Measurements from ENCODE around the gene PPFIA2. TPM values are rescaled to one million over a fixed set of nuclear protein-coding genes. Genes with fewer than 3 reads are reported as not detected.
"Not testable (repeated sequence)": the region's sequence is repeated elsewhere in the genome, so short reads cannot be mapped to it uniquely, and the experiment has no call there.

Gene PPFIA2
- total RNA-seq, 1 donor from 2014 or later: 5.7 TPM

DNA sequence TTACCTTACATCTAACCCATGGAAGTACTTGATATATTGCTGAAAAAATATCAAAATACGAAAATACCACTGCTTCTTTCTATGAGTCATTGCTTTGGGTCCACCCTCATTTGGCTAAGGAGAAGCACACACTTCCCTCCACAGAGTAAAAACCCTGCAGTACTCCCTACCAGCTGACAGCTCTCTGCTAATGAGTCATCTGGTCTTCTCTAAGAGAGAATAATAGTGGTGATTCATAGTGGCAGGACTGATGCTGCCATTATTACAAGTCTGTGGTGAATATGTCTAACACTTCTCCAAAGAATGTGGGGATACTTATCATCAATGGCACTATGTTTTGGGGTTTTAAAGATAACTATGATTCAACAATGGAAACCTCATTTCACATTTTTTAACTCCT is 90.7 kb downstream of the PPFIA2 start:
- Mint-ChIP-seq H3K27me3 (no peaks in the 10 kb centered on the region), H3K9me3 (no peaks in the 10 kb centered on the region), H3K4me1 (ENCODE audit: unreplicated experiment) (no peaks in the 10 kb centered on the region), H3K4me3 (no peak overlapping the region), H3K36me3 (no peaks in the 10 kb centered on the region), H3K27ac (no peak overlapping the region)
- no peak for DNase-seq (ENCODE audit: extremely low spot score, unreplicated experiment)
- TF ChIP-seq, protein P1, sequence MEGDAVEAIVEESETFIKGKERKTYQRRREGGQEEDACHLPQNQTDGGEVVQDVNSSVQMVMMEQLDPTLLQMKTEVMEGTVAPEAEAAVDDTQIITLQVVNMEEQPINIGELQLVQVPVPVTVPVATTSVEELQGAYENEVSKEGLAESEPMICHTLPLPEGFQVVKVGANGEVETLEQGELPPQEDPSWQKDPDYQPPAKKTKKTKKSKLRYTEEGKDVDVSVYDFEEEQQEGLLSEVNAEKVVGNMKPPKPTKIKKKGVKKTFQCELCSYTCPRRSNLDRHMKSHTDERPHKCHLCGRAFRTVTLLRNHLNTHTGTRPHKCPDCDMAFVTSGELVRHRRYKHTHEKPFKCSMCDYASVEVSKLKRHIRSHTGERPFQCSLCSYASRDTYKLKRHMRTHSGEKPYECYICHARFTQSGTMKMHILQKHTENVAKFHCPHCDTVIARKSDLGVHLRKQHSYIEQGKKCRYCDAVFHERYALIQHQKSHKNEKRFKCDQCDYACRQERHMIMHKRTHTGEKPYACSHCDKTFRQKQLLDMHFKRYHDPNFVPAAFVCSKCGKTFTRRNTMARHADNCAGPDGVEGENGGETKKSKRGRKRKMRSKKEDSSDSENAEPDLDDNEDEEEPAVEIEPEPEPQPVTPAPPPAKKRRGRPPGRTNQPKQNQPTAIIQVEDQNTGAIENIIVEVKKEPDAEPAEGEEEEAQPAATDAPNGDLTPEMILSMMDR (conservative IDR thresholded peaks at IDR 0.05): no peak

DNA sequence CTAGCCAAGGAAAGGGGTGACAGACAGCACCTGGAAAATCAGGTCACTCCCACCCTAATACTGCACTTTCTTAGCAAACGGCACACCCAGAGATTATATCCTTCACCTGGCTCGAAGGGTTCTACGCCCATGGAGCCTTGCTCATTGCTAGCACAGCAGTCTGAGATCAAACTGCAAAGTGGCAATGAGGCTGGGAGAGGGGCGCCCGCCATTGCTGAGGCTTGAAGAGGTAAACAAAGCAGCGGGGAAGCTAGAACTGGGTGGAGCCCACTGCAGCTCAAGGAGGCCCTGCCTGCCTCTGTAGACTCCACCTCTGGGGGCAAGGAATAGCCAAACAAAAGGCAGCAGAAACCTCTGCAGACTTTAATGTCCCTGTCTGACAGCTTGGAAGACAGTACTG is 99.8 kb downstream of the PPFIA2 start:
- not testable (repeated sequence) for H3K4me1 Mint-ChIP-seq (ENCODE audit: unreplicated experiment); H3K4me3 Mint-ChIP-seq; H3K9me3 Mint-ChIP-seq; H3K27ac Mint-ChIP-seq; H3K27me3 Mint-ChIP-seq; DNase-seq (ENCODE audit: extremely low spot score, unreplicated experiment); H3K36me3 Mint-ChIP-seq

DNA sequence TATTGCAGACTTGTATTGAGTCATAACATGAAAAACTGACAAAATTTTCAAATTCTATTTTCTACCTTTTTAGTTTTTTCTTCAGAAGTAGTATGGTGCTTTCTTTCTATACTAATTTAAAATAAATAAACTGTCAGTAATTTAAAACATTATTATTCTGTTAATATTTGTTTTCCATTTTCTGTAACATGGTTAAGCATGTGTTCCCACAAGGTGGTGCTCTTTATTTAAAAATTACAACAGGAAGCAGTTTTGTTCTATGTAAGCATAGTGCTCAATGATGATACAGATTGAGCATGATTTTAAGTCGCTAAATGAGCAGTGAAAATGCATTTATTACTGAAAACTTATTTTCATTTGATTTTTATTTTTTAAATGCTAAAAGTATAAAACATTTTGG is 114.6 kb downstream of the PPFIA2 start:
- Mint-ChIP-seq H3K27ac (no peak overlapping the region), H3K4me1 (ENCODE audit: unreplicated experiment) (no peaks in the 10 kb centered on the region), H3K4me3 (no peak overlapping the region), H3K9me3 (no peaks in the 10 kb centered on the region), H3K27me3 (no peaks in the 10 kb centered on the region), H3K36me3 (no peaks in the 10 kb centered on the region)
- no peak for DNase-seq (ENCODE audit: extremely low spot score, unreplicated experiment)
- TF ChIP-seq, protein P1 (conservative IDR thresholded peaks at IDR 0.05): peak; percentile 84

DNA sequence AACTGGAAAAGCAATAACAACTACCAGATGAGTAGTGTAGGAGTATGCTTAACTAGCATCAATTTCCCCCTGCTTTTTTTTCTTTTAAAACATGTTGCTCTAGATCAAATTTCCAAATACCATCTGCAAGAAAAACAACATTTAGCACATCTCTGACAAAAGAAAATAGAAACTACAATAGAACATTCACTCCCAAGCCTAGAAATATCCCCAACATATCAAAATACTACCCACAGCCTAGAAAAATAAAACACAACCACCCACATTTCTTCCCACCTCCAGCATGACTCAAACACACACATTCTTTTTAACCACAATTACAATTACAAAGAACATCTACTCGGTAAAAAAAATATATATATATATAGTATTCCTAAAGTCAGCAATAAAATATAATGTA is 120.0 kb downstream of the PPFIA2 start:
- no peaks in the 10 kb centered on the region for H3K27me3 Mint-ChIP-seq
- no peaks in the 10 kb centered on the region for H3K4me1 Mint-ChIP-seq (ENCODE audit: unreplicated experiment)
- no peaks in the 10 kb centered on the region for H3K9me3 Mint-ChIP-seq
- TF ChIP-seq, protein P1 (conservative IDR thresholded peaks at IDR 0.05): no peak
- H3K36me3 Mint-ChIP-seq: no peaks in the 10 kb centered on the region
- no peak overlapping the region for H3K27ac Mint-ChIP-seq
- no peak for DNase-seq (ENCODE audit: extremely low spot score, unreplicated experiment)
- no peak overlapping the region for H3K4me3 Mint-ChIP-seq

DNA sequence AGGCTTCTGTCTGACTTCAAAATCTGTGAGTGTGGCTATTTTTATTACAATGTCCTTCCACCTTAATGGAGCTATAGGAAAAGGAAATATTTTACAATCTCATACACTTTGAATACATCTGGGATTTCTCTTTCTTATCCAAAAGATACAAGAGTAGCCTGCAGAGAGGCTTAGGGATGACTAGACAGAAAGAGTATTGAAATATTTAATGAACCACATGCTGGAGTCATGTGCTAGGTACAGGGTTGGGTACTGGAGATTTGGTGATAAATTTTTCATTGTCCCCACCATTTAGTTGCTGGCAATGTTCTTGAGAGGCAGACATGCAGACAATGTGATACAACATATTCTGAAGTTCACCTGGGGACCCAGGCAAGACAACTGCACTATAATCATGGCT is 126.0 kb downstream of the PPFIA2 start:
- Mint-ChIP-seq H3K27ac (no peak overlapping the region), H3K36me3 (no peaks in the 10 kb centered on the region), H3K27me3 (no peaks in the 10 kb centered on the region), H3K4me3 (no peak overlapping the region), H3K9me3 (no peaks in the 10 kb centered on the region), H3K4me1 (ENCODE audit: unreplicated experiment) (no peaks in the 10 kb centered on the region)
- DNase-seq (ENCODE audit: extremely low spot score, unreplicated experiment): no peak
- TF ChIP-seq, protein P1 (conservative IDR thresholded peaks at IDR 0.05): no peak

DNA sequence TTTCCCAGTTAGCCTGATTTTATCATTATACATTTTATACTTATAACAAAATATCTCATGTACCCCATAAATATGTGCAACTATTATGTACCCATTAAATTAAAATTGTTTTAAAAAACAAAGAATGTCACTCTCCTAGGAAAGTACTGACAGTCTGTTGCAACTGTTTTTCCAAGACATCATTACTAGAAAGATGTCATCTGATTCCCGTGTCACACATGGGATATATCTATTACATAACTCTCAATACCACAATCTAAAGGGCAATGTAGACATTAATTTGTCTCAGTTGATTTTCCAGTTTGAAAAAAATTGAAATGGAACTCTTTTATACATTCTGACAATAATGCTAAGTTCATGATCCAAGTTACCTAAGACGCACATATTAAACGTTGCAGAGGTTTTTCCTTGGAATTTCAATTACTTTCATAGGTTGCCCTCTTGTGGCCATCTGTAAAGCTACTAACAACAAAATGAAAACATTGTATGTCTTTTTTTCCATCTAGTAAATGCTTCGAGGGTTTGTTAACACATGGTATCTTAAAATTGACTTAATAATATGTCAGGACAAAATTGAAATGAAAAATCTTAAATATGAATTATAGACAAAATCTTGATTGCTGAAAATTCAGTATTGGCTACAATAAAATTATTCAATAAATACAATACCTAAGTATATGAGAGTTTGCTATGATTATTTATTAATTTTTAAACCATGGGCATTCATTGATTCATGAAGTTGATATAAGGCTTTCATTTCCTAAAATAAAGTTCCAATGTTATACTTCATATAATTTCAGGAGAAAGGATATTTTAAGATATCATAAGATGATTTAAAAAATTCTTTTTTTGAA is 131.6 kb downstream of the PPFIA2 start:
- Mint-ChIP-seq H3K4me3 (no peak overlapping the region), H3K27ac (no peak overlapping the region), H3K9me3 (no peaks in the 10 kb centered on the region), H3K36me3 (no peaks in the 10 kb centered on the region), H3K4me1 (ENCODE audit: unreplicated experiment) (no peaks in the 10 kb centered on the region), H3K27me3 (peaks cover 4% of the 10 kb centered on the region)
- no peak for DNase-seq (ENCODE audit: extremely low spot score, unreplicated experiment)
- TF ChIP-seq, protein P1 (conservative IDR thresholded peaks at IDR 0.05): peak; percentile 90

Measured in type B pancreatic cell (in vitro differentiated cells).